HCT116 (cell line): Measurements from ENCODE around the gene TMEM144. TPM values are rescaled to one million over a fixed set of nuclear protein-coding genes. Genes with fewer than 3 reads are reported as not detected.

Experiments used
- ATAC-seq: fragments of 200-7000 bp; cut with Tn5 transposase; 2 replicates; pipeline ENCODE4 v1.9.1; 2020; ENCODE audit warnings: mild to moderate bottlenecking, moderate library complexity
- BruUV-seq: library from RNA; stranded (reverse); fragments of 400-500 nt; replicated peaks from 2 replicates; lab custom pipeline; 2021; lab: Mats Ljungman, UMichigan
- CTCF ChIA-PET: fragments of 300-600 bp; sonication (Branson Sonifier 250); formaldehyde crosslinking; loops from one replicate; lab custom pipeline; 2021; ENCODE audit warnings: antibody characterized with exemption; lab: Charles Lee
- POLR2A ChIA-PET: fragments of 300-600, 350-600 bp; sonication (Branson Sonifier 250); formaldehyde crosslinking; loops from one replicate; lab custom pipeline; 2021; ENCODE audit warnings: antibody characterized with exemption; lab: Charles Lee
- RAD21 ChIA-PET, 2 experiments: fragments of 300-600 bp; sonication (Branson Sonifier 250); formaldehyde crosslinking; loops; one replicate each; lab custom pipeline; 2023; ENCODE audit warnings: low total read pairs in 2 of 2; ENCODE audit not compliant: uncharacterized antibody in 2 of 2, unreplicated experiment in 2 of 2, low non-redundant PET in 1 of 2; lab: Charles Lee
- DNase-seq: peaks from one replicate; pipeline ENCODE4 v3.0.0-alpha.2; 2010; ENCODE audit warnings: low read depth, low spot score
- H2AFZ ChIP-seq: fragments of 200-600 bp; shearing (Covaris generic), sonication (generic); 2 replicates; pipeline ENCODE4 v1.6.1; 2017; ENCODE audit warnings: low read depth, mixed run types, mixed read lengths, antibody characterized with exemption, low read length; ENCODE audit not compliant: poor library complexity, severe bottlenecking
- H3K27ac ChIP-seq: 2 replicates; pipeline ENCODE4 v1.5.1; 2012; ENCODE audit warnings: low read depth, low read length
- H3K27me3 ChIP-seq: fragments of 200-600 bp; sonication (generic); 2 replicates; pipeline ENCODE4 v1.6.1; 2016; ENCODE audit warnings: mixed run types, low read length, mixed read lengths; ENCODE audit not compliant: insufficient read depth
- H3K36me3 ChIP-seq, 2 experiments: fragments of 200-500 bp in 1 of 2; fragments of 200-600 bp in 1 of 2; sonication (Bioruptor generic) in 1 of 2; sonication (generic) in 1 of 2; 2 replicates each; pipeline versions ENCODE4 v1.5.1 to v1.6.1; 2014 to 2016; ENCODE audit warnings: low read length in 2 of 2, inconsistent platforms in 1 of 2, mixed read lengths in 1 of 2, mixed run types in 1 of 2; ENCODE audit not compliant: insufficient read depth in 2 of 2, control insufficient read depth in 1 of 2
- H3K4me1 ChIP-seq, 2 experiments: fragments of 200-600 bp in 1 of 2; sonication (generic) in 1 of 2; 2 replicates each; pipeline versions ENCODE4 v1.5.1 to v1.6.1; 2012 to 2017; ENCODE audit warnings: low read length in 2 of 2, inconsistent platforms in 1 of 2, mild to moderate bottlenecking in 1 of 2, mixed read lengths in 1 of 2, mixed run types in 1 of 2, moderate library complexity in 1 of 2; ENCODE audit not compliant: insufficient read depth in 2 of 2, control insufficient read depth in 1 of 2
- H3K4me2 ChIP-seq: fragments of 200-600 bp; sonication (generic); 2 replicates; pipeline ENCODE4 v1.6.1; 2017; ENCODE audit warnings: mixed run types, low read length, mixed read lengths
- H3K4me3 ChIP-seq, 2 experiments: fragments of 200-600 bp in 1 of 2; sonication (generic) in 1 of 2; replicated peaks in 1 of 2; 2 replicates each; pipeline ENCODE4 v1.5.1; 2011 to 2016; ENCODE audit warnings: low read length in 2 of 2, control low read depth in 1 of 2, low read depth in 1 of 2, mild to moderate bottlenecking in 1 of 2, mixed read lengths in 1 of 2, mixed run types in 1 of 2
- H3K79me2 ChIP-seq: fragments of 200-600 bp; sonication (generic); 2 replicates; pipeline ENCODE4 v1.6.1; 2017; ENCODE audit warnings: mild to moderate bottlenecking, mixed run types, low read length, moderate library complexity, mixed read lengths; ENCODE audit not compliant: insufficient read depth
- H3K9ac ChIP-seq: fragments of 200-600 bp; sonication (generic); 2 replicates; pipeline ENCODE4 v1.6.1; 2016; ENCODE audit warnings: low read length, mixed read lengths
- H3K9me2 ChIP-seq: fragments of 200-600 bp; sonication (generic), shearing (Covaris generic); 2 replicates; pipeline ENCODE4 v1.6.1; 2017; ENCODE audit warnings: mixed run types, mild to moderate bottlenecking, moderate library complexity; ENCODE audit not compliant: insufficient read depth
- H3K9me3 ChIP-seq, 2 experiments: fragments of 200-500 bp in 1 of 2; fragments of 200-600 bp in 1 of 2; sonication (Bioruptor generic) in 1 of 2; sonication (generic) in 1 of 2; 2 replicates each; pipeline ENCODE4 v1.6.1; 2014 to 2017; ENCODE audit warnings: low read length in 2 of 2, mixed read lengths in 2 of 2, inconsistent platforms in 1 of 2, low read depth in 1 of 2, mild to moderate bottlenecking in 1 of 2, mixed run types in 1 of 2, moderate library complexity in 1 of 2; ENCODE audit not compliant: control insufficient read depth in 1 of 2, insufficient read depth in 1 of 2
- H4K20me1 ChIP-seq: fragments of 200-600 bp; sonication (generic), shearing (Covaris generic); 2 replicates; pipeline ENCODE4 v1.6.1; 2017; ENCODE audit warnings: mixed run types, mild to moderate bottlenecking, moderate library complexity; ENCODE audit not compliant: insufficient read depth
- EGR1 ChIP-seq: IDR thresholded peaks from 2 replicates; pipeline ENCODE4 v1.6.1; 2012; ENCODE audit warnings: low read depth
- FOSL1 ChIP-seq: IDR thresholded peaks from 2 replicates; pipeline ENCODE4 v1.6.1; 2012; ENCODE audit warnings: low read depth
- POLR2A ChIP-seq: IDR thresholded peaks from 2 replicates; pipeline ENCODE4 v1.7.0; 2011; ENCODE audit warnings: borderline replicate concordance; ENCODE audit not compliant: insufficient read depth, insufficient read length; ENCODE audit errors: extremely low read depth
- POLR2AphosphoS5 ChIP-seq: IDR thresholded peaks from 2 replicates; pipeline ENCODE4 v1.6.1; 2011; ENCODE audit warnings: mild to moderate bottlenecking, low read depth, low read length, moderate library complexity
- RAD21 ChIP-seq: IDR thresholded peaks from 2 replicates; pipeline ENCODE4 v1.6.1; 2012; ENCODE audit warnings: low read depth, mild to moderate bottlenecking
- SIN3A ChIP-seq: IDR thresholded peaks from 2 replicates; pipeline ENCODE4 v1.6.1; 2012; ENCODE audit warnings: low read depth
- TCF7L2 ChIP-seq: IDR thresholded peaks from 2 replicates; pipeline ENCODE4 v1.7.0; 2011; ENCODE audit warnings: borderline replicate concordance, inconsistent platforms; ENCODE audit not compliant: insufficient read depth, insufficient read length; ENCODE audit errors: extremely low read depth
- intact Hi-C: fragments of 100-400 bp; cut with micrococcal nuclease; formaldehyde crosslinking; loops from 2 replicates; pipeline ENCODE4 v1.10.0; 2022
- total RNA-seq: library from RNA; stranded (reverse); gene quantifications from one replicate; pipeline ENCODE4 v1.2.1, GENCODE V29; 2021; ENCODE audit not compliant: unreplicated experiment
- TF ChIP-seq, protein P1 (sequence below): IDR thresholded peaks from 2 replicates; pipeline ENCODE4 v1.6.1; 2012

Gene TMEM144
- total RNA-seq, 1 experiment from 2014 or later = 12.9 TPM

DNA sequence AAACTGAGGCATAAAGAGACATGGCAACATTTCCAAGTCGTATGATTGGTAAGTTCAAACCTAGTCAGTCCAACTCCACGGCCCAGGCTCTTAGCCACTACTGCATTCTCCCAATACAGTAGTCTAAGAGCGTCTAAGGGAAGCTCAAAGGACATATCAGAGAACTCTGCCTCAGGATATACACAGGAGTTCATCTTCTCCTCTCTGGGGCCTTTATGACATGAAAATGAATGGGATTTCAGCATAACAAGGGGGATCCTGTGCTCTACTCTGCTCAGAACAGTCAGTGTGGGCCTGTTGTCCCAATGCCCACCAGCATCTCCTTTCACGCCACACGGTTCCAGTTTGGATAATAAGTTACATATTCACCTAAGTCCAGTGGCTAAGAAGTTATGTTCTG, 41.7 kb upstream of the TMEM144 start:
- Histone ChIP-seq H2AFZ (no peak overlapping the region), H3K4me3 (no peak overlapping the region)
- TF ChIP-seq SIN3A (no peak), FOSL1 (no peak), RAD21 (no peak), POLR2A (no peak)
- TF ChIP-seq, protein P1, sequence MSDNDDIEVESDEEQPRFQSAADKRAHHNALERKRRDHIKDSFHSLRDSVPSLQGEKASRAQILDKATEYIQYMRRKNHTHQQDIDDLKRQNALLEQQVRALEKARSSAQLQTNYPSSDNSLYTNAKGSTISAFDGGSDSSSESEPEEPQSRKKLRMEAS = no peak
- TF ChIP-seq, all 23 proteins: peak for 0
- POLR2A ChIA-PET = no interaction called here
- RAD21 ChIA-PET = no interaction called here
- H3K4me2 ChIP-seq = no peak overlapping the region
- H3K27ac ChIP-seq = no peak overlapping the region
- intact Hi-C loops = no loop called here
- CTCF ChIA-PET = no interaction called here
- H3K27me3 ChIP-seq = no peaks in the 10 kb centered on the region
- DNase-seq = no peak
- no peak overlapping the region for H3K9ac ChIP-seq
- no peaks in the 10 kb centered on the region for H3K36me3 ChIP-seq
- no peaks in the 10 kb centered on the region for H4K20me1 ChIP-seq
- no peaks in the 10 kb centered on the region for H3K9me2 ChIP-seq
- no peak for ATAC-seq
- no peaks in the 10 kb centered on the region for H3K79me2 ChIP-seq
- H3K9me3 ChIP-seq = no peaks in the 10 kb centered on the region
- no TSS peak for BruUV-seq
- peaks cover 5 to 17% of the 10 kb centered on the region in 2 experiments; a peak in 3 of 4 replicates for H3K4me1 ChIP-seq

DNA sequence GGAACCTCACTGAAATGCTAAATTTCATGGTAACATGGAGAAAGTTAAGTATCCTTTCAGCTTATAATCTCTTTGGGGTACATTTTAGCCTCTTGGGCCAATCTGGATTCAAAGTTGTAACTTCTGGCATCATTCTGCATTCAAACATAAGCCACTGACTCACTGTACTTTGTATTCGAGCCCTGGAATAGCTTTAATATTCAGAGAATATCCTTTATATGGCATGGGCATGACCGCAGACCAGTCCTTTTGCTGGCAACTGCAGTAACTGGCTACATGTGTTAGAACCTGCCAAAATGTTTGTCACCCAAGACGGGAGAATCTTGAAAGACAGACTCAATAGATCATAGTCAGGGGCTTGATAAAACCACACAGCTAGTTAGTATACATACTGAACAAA, 40.8 kb upstream of the TMEM144 start:
- no peak overlapping the region for H2AFZ ChIP-seq
- peaks cover 5 to 17% of the 10 kb centered on the region in 2 experiments; a peak in 3 of 4 replicates for H3K4me1 ChIP-seq
- no peaks in the 10 kb centered on the region for H3K36me3 ChIP-seq
- RAD21 ChIA-PET = no interaction called here
- H3K9me3 ChIP-seq = no peaks in the 10 kb centered on the region
- no peak overlapping the region for H3K27ac ChIP-seq
- no peaks in the 10 kb centered on the region for H3K9me2 ChIP-seq
- H3K27me3 ChIP-seq = no peaks in the 10 kb centered on the region
- H3K9ac ChIP-seq = no peak overlapping the region
- no TSS peak for BruUV-seq
- DNase-seq (no peak), ATAC-seq (no peak)
- no peak overlapping the region for H3K4me2 ChIP-seq
- intact Hi-C loops = no loop called here
- no peaks in the 10 kb centered on the region for H4K20me1 ChIP-seq
- POLR2A ChIA-PET = no interaction called here
- H3K4me3 ChIP-seq = no peak overlapping the region
- no peak for TF ChIP-seq EGR1
- no peak for TF ChIP-seq TCF7L2
- no peak for TF ChIP-seq POLR2AphosphoS5
- CTCF ChIA-PET = no interaction called here
- no peaks in the 10 kb centered on the region for H3K79me2 ChIP-seq
